Activated T-cell treated with anti-CD3 and anti-CD28 coated beads for 4 hours (primary cell): ENCODE results near the gene LTB4R.

ENCODE experiments used
- DNase-seq: peaks from one replicate; pipeline ENCODE4 v3.0.0-alpha.2; 2020

Gene LTB4R

DNA sequence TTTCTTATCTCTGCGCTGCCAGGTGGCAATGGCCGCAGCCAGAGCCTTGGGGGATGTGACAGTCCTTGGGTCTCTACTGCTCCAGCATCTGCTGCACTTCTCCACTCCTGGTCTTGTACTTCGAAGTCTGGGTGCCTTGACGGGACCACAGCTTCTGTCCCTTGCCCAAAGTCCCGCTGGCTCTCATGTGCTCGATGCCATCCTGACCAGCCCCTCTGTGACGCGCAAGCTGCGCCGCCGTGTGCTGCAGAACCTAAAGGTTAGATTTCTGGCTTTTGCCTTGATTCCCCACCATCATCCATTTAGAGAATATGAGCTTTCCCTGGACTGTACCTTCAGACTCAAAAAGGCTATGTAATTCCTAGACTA, 7.3 kb upstream of the LTB4R start:
- DNase-seq: no peak

DNA sequence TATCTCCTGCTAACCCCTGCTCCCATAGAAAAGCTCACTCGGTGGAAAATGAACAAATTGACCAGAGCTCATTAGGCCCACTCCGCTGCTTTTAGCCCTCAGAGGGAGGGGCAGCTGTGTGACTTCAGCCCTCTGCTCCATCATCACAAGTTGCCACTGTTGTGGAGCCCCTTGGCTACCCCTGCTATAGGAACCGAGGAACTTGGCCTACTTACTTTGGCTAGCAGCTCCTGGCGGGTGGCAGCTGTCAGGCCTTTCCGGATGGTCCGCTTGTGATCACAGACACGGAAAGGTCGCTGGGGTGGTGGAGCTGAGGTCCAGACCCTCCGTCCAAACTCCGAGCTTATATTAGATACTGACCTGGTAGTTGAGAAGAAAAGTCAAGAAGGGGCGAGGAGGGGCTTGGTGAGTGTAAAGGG, 4.1 kb upstream of the LTB4R start:
- DNase-seq: no peak

DNA sequence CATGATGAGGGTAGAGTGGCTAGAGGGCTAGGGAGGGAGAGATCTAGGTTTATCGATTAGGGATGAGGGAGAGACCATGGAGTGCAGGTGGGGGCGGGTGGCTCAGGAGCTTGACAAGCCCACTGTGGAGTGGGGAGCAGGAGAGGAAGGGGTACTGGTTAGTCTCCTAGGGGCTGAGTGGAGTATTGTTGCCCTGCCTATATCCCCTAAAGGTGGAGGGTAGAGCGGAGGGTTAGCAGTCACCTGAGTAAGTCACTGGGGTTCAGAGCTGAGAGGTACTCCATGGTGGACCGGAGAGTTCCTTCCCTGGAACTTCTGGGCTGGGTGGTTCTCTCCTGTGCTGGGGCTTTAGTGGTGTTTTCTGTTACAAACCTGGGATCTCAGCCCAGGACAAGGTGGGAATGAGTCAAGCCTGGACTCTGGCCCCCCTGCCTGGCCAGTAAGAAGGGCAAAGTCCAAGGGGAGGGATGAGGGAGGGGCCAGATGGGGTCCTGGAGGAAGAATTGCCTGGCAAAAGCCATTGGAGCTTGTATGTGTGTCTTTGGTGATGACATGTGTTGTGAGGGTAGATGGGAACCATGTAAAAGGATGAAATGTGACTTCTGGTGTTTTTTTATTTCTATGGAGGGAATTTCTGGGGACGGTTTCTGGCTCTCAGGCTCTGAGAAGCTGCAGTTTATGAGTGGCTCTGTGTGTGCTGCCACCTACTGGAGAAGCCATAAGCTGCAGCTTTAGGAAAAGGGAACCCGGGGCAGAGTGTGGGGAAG, 3.5 kb upstream of the LTB4R start, which contains the start of gene CIDEB:
Gene CIDEB (minus strand): TSS at position 403 of the 767 bp plus-strand sequence. CDS start 119 bp downstream, at position 284.
- peak; percentile 48 for DNase-seq

DNA sequence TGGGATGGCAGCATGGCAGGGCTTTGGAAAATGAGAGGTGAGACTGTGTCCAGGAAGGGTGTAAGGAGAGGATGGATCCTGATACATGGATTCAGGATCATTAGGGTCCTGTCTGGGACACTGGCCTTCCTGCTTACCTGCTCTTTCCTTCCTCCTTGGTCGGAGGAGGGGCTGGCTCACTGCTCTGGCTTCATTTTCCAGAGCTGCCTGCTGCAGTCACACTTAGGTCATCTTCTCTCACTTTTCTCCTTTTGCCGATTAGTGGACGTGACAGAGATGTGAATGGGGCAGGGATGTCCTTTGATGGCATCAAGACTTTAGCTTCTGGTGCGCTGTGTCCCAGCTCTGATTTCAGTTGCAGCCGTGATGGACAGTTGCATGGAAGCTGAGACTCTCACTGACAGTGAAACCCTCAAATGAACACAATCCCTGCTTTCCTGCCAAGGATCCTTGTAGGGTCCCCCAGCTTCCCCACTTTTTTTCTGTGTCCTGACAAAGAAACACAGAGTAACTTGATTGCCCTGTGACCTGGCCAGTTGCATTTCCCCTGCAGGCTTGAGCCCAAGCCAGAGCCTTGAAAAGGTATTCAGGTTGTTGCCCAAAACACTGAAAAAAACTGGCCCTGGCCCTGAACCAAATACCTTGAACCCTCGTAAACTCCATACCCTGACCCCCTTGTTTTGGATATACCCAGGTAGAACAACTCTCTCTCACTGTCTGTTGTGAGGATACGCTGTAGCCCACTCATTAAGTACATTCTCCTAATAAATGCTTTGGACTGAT, 2.8 kb upstream of the LTB4R start:
- no peak for DNase-seq

DNA sequence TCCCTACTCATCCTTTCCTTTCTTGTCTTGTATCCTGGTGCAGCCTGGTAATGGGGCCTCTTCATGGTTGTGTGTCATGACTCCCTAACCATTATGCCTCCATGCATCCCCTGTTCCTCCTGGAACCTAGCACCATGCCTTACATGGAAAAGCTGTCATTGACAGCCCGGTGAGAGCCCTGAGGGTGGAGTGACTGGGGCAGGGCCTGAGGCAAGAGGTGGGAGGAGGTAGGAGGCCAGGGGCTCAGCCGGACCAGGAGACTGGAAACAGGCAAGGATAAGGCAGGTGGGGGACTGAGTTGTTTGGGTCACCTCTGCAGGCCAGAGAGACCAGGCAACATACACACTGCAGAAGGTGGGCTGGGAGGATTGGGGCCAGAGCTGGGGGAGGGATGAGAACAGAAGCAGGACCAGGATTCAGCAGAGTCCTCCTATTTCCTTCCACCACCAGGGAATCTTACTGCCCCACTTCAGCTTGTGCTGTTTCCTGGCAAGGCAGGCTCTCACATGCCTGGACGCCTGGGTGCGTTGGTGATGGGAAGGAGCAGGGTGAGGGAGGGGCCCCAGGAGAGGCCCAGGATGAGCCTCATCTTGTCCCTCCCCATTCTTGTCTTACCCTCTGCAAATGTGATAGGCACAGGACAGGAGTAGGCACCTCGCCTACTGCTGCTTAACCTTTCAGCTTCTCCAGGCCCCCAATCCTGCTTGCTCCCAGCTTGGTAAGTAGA, 1.6 kb upstream of the LTB4R start, which contains the start of gene LTB4R2:
Gene LTB4R2 (plus strand): TSS at position 603 of the 727 bp plus-strand sequence. CDS start 525 bp downstream, outside the sequence.
- no peak for DNase-seq

DNA sequence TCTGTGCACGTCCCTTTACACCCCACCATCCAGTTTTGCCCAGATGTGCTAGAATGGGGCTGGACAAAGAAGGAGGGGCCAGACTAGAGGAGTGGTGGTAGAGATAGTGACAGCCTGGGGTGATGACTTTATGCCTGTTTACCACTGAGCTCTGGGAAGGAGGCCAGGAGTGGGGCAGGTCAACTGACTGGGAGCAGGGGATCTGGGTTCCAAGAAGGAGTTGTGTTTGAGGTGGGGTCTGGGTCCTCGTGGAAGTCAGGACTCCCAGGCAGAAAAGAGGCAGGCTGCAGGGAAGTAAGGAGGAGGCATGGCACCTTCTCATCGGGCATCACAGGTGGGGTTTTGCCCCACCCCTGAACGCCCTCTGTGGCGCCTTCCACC, 1.0 kb upstream of the LTB4R start:
- no peak for DNase-seq

DNA sequence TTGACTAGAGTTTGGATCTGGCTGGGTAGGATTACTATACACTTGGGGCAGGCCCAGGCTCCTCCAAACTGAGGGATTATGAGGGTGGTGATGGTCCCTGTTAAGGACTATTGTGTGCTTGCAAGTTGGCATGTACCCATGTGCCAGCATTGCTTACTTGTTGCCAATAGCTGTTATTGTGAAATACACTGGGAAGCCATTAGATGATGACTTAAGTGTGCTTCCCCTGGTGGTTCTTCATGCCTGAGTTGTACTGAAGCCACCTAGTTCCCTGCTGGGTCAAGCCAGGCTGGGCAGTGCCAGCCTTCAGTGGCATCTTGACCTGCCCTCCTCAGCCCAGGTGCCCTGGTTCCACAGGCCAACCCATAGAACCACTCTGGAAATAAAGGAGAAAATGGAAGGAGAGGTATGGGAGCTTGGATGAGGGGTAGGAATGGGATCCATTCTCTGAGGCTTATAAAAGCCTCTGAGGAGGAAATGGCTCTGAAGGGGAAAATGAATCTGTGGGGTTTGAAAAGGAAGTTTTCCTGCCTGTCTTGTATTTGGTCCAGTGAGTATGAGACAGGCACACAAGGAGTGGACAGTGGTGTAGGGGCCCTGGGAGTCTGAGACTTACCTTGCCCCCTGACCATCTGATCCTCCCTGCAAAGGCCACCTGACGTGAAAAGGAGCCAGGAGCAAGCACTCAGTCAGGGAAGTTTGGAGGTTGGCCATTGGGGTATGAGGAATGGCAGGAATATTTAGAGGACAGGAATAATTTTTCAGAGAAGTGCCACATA, 724 bp downstream of the LTB4R start:
- DNase-seq: no peak

DNA sequence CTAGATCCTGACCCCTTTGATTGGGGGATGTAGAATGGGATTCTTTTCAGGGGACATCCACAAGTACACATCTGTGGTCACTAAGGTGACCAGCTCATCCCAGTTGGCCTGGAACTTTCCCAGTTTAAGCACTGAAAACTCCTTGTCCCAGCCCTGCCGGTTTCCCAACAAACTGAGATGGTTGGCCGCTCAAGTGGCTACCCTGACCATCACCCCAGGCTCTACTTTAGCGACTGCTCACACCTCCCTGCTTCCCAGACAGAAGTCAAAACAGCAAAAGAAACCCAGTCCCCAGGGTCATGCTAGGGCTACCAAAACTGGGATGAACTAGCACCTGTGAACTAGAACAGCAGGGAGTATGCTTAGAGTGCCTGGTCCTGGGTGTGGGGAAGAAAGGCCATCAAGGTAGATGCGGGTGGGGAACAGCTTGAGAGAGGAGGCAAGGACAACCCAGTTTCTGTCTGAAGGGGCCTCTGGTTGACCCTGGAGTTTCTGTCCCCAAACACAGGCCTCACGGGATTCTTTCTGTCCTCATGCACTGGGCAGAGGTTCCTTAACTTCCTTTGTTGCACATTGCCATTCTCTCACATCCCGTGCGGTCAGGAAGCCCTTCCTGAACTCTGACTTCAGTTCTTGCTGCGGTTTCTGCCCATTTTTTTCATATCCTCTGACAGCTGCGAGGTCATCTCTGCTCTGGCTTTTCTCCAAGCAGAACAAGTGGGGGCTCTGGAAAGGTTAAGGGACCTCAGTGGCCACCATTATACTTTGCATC, 1.6 kb downstream of the LTB4R start:
- DNase-seq: no peak

DNA sequence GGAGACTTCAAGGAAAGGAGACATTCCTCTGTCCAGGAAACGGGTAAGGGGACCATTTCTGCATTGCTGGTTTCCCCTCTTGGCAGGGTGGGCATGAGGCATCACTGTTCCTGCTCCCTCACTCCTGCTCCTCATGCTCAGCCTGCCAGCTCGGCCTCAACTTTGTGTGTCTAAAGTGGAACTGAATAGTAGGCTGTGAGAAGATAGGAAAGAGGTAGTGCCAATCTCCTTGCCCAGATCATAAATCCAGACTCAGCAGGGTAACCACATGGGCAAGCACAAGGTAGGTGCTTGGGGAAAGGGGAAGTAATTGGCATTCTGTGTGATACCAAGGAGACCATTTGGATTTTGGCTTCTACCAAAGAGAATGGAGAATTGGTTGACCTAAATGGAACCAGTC, 2.6 kb downstream of the LTB4R start:
- no peak for DNase-seq

DNA sequence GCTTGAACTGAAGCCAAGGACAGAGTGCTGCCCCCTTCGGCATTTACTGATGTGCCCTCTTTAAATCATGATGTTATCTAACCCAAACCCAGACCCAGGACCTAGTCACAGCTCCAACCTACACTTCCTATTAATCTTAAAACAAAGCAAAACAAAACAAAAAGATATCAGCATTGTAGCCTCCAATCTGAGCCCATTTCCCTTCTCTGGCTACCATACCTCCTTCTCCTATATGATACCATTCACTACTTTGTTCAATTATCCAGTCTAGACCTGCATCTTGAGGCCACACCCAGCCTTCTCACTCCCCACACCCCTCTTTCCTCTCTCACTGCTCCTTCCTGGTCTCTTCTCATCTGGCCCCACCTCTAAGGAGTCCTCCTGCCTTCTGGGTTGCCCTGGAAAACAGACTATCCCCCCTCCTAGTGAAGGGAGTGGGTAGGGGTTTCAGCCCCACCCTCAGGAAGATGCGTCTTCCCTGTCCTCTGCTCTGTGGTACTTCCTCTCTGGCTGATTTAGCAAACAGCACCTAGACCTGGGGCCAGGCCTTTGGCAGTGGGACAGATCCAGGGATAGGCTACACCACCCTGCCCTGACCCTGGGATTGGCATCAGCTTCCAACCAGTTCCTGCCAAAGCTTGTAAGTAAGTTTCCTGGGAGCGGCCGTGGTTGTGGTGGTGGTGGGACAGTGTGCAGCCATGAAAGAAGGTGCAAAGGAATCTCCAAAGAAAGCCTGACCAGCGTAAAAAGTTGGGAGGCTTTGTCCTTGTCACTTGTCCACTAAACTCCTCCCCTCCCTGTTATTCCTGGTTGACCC, 3.3 kb downstream of the LTB4R start:
- DNase-seq: no peak

DNA sequence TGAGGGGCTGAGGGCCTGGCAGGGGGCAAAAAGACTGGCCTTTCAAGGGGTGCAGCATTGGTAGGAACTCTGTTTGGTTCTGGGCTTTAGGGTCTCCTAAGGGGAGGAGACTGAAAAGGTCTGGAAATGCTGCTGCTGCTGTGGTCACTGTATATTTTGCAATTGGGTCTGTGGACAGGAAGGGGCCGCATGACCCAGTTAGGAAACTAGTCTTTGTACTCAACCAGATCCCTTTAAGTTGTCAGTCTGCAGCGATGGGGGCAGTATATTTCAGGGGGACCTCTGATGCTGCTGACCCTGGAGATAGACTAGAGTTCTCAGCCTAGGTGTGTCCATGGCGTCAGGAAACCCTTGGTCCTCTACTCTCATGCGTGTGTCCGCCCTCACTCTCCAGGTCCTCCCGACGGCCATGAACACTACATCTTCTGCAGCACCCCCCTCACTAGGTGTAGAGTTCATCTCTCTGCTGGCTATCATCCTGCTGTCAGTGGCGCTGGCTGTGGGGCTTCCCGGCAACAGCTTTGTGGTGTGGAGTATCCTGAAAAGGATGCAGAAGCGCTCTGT, 4.0 kb downstream of the LTB4R start:
- no peak for DNase-seq

DNA sequence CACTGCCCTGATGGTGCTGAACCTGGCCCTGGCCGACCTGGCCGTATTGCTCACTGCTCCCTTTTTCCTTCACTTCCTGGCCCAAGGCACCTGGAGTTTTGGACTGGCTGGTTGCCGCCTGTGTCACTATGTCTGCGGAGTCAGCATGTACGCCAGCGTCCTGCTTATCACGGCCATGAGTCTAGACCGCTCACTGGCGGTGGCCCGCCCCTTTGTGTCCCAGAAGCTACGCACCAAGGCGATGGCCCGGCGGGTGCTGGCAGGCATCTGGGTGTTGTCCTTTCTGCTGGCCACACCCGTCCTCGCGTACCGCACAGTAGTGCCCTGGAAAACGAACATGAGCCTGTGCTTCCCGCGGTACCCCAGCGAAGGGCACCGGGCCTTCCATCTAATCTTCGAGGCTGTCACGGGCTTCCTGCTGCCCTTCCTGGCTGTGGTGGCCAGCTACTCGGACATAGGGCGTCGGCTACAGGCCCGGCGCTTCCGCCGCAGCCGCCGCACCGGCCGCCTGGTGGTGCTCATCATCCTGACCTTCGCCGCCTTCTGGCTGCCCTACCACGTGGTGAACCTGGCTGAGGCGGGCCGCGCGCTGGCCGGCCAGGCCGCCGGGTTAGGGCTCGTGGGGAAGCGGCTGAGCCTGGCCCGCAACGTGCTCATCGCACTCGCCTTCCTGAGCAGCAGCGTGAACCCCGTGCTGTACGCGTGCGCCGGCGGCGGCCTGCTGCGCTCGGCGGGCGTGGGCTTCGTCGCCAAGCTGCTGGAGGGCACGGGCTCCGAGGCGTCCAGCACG, 4.7 kb downstream of the LTB4R start:
- no peak for DNase-seq

DNA sequence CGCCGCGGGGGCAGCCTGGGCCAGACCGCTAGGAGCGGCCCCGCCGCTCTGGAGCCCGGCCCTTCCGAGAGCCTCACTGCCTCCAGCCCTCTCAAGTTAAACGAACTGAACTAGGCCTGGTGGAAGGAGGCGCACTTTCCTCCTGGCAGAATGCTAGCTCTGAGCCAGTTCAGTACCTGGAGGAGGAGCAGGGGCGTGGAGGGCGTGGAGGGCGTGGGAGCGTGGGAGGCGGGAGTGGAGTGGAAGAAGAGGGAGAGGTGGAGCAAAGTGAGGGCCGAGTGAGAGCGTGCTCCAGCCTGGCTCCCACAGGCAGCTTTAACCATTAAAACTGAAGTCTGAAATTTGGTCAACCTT, 5.3 kb downstream of the LTB4R start:
- DNase-seq: no peak

DNA sequence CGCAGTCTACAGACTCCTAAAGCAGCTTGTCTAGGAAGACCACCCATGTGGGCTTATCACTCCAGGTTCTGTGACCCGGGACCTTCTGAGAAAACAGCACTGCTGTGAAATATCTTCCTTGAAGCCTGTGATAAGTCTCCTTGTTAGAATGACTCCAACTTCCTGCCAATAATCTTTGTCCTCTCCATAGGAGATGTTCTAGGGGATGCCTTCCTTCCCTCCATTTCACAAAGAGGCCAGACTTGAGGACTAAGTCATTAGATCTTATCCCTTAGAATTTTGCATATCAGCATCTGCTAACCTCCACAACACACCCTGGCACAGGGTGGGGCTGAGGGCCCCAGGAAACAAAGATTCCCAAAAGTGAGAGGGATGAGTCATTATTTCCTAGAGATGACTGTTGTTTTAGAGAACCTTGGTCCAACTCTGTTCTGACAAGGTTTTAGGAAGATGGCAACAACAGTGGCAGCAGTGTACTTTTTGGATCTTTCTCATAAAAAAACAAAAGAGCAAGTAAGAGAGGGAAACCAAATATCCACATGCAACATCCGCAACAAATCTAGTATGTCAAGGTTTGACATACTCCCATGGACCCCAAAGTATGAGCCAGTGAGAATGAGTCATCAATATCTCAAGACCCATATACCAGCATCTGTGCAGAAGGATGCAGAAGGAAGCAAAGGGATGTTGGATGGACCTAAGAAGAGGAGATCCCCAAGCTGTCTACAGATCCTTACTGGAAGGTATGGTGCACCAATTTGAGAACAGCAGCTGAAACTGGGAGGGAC, 6.0 kb downstream of the LTB4R start:
- no peak for DNase-seq

DNA sequence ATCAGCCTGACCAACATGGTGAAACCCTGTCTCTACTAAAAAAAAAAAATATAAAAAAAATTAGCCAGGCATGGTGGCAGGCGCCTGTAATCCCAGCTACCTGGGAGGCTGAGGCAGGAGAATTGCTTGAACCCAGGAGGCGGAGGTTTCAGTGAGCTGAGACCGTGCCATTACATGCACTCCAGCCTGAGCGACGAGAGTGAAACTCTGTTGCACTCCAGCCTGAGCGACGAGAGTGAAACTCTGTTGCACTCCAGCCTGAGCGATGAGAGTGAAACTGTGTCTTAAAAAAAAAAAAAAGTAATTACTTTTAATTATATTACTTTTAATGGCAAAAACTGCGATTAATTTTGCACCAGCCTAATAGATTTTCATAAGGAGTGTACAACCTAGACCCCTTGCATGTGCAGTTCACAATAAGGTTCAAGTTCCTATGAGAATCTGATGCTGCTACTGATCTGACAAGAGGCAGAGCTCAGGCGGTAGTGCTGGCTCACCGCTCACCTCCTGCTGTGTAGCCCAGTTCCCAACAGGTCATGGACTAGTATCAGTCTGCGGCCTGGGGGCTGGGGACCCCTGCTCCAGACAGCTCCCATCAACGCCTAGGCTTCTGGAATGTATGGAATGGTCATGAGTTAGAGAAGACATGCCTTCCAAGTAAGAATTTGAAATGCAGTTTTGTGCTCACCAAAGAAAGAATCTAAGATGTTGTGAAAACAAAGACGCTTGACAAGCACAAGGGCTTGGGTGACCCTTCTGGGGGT, 10.1 kb downstream of the LTB4R start:
- DNase-seq: no peak

DNA sequence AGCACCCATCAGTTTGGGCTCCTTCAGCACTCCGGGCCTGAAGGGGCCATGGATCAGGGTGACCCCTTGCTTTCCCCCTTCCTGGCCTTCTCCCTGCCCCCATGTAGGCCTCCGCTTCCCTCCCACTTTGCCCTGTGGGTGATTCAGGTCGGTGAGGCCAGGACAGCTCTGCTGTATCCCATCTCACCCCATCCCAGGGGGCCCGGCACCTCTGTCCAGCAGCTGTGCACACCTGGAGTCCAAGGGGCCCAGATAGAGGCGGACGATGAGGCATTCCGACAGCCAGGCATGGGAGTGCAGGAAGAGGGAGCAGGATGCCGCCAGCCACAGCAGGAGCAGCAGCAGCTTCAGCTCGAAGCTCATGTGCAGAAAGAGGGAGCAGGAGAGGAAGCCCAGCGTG, 11.4 kb downstream of the LTB4R start:
- no peak for DNase-seq

DNA sequence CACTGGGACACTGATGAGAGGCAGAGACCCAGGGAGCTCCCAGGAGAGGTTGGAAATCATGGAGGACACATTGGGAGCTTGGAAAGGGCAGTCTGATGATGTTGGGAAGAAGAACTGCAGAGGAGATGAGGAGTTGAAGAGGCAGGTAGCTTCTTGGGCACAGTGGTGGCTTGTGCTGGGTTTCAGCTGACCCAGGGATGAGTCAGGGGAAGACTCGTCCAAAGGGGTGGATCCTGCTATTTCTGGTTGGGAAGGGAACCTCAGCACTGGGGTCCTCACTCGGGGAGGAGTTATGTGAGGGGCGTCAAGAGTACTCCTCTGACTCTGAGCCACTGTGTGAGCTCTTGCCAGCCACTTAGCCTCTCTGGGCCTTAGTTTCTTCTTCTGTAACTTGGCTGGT, 12.0 kb downstream of the LTB4R start:
- DNase-seq: no peak

DNA sequence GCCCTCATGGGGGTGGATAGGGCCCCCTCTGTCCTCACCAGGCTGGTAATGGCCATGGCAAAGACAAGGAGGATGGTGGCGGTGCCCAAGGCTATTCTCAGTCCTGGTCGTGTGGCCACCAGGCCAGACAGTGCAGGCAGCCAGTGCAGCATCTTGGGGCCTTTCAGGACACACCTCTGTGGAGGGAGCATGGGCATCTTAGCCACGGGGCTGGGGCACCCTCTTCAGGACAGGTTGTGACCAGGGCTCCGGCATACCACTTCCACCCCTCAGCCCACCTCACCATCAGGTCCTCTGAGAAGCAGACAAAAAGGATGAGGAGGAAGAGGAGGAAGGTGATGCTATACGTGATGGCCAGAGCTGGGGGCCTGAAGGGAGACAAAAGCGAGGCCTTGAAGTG, 12.7 kb downstream of the LTB4R start:
- no peak for DNase-seq
